GM18511 (cell line): ENCODE data around the gene ZNF611.
"Not testable (repeated sequence)": the region's sequence is repeated elsewhere in the genome, so short reads cannot be mapped to it uniquely, and the experiment has no call there.

ENCODE experiments used
- ATAC-seq: cut with Tn5 transposase; IDR thresholded peaks from one replicate; pipeline ENCODE4 v1.9.1; 2021; ENCODE audit warnings: mild to moderate bottlenecking, moderate library complexity; ENCODE audit not compliant: unreplicated experiment

The ZNF611 gene

DNA sequence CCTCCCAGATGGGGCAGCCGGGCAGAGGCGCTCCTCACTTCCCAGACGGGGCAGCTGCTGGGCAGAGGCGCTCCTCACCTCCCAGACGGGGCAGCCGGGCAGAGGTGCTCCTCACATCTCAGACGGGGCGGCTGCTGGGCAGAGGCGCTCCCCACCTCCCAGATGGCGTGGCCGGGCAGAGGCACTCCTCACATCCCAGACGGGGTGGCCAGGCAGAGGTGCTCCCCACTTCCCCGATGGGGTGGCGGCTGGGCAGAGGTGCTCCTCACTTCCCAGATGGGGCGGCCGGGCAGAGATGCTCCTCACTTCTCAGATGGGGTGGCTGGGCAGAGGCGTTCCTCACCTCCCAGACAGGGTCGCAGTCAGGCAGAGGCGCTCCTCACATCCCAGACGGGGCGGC is 14.3 kb downstream of the ZNF611 start:
- not testable (repeated sequence) for ATAC-seq

DNA sequence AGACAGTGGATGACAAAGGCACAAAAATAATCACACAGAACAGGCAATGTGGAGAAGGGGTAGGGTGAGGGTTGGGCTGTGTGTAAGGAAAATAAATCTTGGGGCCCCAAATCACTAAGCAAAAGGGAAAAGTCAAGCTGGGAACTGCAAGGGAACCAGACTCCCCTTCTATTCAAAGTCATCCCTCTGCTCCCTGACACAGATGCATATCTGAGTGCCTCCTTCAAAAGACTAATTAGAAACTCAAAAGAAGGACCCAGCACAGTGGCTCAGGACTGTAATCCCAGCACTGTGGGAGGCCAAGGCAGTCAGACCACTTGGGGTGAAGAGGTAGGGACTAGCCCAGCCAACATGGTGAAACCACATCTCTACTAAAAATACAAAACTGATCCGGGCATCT is 18.3 kb downstream of the ZNF611 start:
- no peak for ATAC-seq

DNA sequence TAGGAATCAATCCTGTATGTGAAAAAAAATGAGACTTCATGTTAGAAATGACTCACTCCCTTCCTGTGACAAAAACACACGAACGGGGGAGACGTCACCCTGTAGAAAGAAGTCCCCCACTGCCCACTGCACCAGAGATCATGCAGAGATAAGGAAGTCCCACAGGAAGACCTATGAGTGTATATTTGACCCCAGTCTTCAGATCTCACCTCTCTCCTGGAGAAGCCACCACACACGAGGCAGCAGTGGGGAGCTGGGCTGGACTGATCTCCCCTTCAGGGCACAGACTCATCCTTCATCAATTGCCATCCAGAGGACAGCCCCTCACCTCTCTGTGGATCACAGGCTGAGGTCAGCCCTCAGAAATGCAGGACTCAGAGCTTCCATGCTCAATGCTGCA is 18.9 kb downstream of the ZNF611 start:
- not testable (repeated sequence) for ATAC-seq

DNA sequence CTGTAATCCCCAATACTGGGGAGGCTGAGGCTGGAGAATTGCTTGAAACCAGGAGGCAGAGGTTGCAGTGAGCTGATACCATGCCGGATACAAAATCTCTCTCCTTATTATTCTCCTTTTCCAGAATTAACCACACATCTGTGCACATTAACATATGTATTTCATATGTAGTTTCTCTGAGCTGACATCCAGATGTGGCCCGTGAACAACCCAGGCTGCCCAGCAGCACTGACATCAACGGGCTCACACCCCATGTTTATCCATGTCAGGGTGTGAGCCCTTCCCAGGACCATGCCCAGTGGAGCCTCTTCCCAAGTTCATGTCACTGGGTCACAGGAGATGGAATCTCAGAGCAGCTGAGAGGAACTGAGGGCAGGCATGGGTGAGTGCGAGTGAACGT is 19.5 kb downstream of the ZNF611 start:
- not testable (repeated sequence) for ATAC-seq

DNA sequence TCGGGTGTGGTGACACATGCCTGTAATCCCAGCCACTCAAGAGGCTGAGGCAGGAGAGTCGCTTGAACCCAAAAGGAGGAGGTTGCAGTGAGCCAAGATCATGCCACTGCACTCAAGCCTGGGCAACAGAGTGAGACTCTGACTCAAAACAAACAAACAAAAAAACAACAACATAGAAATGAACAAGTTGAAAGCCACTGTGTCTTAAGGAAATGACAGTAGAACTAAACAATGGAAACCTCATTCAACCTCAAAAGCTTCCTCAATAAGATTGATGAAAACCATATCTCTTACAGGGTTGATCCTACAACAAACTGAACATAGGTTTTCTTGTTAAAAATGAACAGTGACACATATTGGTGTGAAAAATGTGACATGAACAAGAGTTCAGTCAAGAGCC is 21.8 kb downstream of the ZNF611 start:
- ATAC-seq = not testable (repeated sequence)

DNA sequence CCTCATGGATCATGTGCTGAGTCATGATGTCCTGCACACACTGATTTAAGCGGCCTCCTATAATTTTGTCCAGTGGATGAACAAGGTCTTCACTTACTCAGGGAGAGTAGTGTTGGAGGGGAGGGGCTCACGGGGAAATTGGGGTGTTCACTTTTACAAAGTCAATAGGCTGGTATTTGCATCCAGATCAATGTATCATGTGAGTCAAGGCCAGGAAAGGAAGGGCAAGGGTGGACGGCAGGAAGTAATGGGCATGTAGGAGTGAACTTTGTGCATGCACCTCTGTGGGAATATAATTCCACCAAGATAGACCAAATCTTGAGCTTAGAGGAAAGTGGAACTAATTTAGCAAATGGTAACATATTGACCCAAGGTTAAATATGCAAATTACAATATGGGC is 23.2 kb downstream of the ZNF611 start:
- ATAC-seq = not testable (repeated sequence)

DNA sequence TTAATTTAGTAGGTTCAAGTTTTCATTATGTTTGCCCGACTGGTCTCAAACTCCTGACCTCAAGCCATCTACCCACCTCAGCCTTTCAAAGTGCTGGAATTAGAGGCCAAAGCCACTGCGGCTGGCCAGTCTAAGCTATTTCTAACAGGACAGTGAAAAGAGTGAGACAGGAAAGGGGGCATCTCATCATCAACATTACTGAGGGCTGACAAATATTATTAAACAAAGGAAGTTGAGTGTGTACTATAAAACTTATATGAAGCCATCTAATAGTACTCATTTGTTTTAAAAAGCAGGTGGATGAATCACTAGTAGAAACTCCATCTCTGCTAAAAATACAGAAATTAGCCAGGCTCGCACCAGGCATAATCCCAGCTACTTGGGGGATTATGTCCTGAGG is 24.3 kb downstream of the ZNF611 start:
- ATAC-seq = no peak

DNA sequence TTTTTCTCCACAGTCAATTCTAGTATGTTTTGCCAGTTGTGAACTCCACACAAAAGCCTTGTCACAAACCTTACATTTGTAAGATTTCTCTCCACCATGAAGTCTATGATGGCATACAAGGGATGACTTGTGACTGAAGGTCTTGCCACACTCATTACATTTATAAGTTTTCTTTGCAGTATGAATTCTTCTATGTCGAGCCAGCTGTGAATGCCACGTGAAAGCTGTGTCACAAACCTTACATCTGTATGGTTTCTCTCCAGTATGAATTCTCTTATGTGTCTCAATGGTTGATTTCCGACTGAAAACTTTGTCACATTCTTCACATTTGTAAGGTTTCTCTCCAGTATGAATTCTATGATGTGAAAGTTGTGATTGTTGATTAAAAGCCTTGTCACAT is 29.2 kb downstream of the ZNF611 start:
- not testable (repeated sequence) for ATAC-seq

DNA sequence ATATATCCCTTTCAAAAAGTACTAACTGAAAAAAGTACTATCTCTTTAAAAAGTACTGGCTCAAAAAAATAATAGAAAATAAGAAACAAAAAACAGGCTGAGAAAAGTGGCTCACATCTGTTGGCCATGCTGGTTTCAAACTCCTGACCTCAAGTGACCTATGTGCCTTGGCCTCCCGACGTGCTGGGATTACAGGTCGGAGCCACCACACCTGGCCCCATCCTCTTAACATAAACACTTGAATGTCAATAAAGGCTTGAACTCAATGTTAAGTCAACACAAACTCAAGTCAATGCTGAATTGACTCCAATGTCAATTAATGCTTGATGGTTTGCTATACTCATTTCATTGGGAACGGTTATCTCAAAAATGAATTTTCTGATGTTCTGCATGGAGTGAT is 30.9 kb downstream of the ZNF611 start:
- ATAC-seq = no peak

DNA sequence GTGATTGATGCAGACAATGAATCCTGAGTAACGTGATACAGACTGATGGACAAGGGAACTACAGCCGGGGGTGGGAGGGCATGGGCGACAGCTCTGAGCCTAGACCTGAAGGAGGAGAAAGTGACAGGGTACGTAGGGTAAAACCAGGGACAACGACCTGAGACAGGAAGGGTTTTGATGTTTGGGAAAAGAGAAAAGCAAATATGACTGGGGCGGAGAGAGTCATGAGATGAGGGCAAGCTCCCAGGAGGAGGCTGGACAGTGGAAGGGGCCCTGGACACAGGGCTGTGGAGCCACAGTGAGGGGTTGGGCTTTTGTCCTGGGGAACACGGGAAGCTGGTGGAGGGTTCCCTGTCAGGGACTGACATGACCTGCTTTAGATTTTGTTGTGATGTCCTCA is 34.2 kb downstream of the ZNF611 start:
- no peak for ATAC-seq

DNA sequence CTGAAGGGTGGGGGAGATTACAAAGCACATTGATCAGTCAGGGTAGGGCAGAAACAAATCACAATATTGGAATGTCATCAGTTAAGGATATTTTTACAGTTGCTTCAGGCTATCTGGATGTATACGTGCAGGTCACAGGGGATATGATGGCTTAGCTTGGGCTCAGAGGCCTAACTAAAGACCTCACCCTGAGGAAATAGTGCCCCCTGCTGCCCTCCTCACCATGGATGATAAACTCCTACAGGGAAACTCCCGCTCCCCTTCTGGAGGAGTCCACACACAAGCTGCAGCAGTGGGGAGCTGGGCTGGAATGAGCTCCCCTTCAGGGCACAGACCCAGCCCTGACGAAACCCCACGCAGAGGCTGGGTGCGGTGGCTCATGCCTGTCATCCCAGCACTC is 35.3 kb downstream of the ZNF611 start:
- not testable (repeated sequence) for ATAC-seq

DNA sequence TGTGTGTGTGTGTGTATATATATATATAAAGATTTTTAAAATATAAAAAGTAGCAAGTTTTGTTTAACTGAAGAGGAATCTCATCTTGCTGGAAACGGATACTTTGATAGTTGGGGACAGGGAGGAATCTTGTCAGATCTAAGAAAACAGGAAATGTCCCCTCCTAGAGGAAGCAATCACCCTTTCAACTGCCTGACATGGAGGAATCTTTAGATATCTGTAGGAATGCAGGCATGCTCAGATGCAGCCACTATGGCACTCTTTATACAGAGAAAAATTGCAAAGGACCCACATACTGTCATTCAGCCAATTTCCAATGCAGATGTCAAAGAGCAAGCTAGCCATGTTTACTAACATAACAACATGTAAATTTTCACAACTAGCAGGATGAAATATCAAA is 38.8 kb downstream of the ZNF611 start:
- ATAC-seq = no peak

DNA sequence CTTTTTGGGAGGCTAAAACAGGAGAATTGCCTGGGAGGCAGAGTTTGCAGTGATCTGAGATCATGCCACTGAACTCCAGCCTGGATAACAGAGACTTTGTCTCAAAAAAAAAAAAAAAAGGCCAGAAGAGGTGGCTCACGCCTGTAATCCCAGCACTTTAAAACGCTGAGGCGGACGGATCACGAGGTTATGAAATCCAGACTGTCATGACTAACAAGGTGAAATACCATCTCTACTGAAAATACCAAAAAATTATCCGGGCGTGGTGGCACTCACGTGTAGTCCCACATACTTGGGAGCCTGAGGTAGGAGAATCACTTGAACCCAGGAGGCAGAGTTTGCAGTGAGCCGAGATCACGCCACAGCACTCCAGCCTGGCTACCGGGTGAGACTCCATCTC is 39.9 kb downstream of the ZNF611 start:
- no peak for ATAC-seq

DNA sequence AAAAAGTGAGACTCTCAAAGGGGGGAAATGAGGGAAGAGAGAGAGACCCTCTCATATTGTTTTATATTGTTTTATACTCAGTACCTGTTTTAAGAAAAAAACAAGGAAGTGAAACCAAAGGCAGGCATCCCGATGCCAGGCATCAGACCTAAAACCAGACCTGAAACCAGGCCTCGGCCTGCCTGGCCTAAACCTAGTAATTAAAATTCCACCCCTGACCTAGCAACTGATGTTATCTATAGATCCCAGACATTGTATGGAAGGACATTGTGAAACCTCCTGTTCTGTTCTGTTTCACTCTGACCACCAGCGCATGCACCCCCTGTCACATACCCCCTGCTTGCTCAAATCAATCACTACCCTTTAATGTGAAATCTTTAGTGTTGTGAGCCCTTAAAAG is 40.6 kb downstream of the ZNF611 start:
- ATAC-seq = not testable (repeated sequence)

DNA sequence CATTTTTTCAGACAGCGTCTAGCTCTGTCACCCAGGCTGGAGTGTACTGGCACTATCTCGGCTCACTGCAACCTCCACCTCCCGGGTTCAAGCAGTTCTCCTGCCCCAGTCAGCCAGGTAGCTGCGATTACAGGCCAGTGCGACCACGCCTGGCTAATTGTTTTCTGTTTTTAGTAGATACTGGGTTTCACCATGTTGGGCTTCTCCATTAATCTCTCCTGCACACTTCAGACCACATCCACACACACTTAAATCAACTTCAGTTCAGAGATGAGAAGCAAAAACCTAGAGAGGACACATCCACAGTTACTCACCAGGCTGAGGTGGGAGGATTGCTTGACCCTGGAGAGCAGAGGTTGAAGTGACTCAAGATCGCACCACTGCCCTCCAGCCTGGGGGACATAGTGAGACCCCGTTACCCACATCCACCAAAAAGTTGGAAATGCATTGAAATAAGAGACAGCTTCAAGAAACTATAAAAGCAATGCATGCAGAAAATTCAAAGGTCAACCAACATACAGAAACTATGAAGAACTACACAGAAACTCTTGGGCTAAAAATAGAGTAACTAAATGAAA is 42.3 kb downstream of the ZNF611 start:
- ATAC-seq = no peak

DNA sequence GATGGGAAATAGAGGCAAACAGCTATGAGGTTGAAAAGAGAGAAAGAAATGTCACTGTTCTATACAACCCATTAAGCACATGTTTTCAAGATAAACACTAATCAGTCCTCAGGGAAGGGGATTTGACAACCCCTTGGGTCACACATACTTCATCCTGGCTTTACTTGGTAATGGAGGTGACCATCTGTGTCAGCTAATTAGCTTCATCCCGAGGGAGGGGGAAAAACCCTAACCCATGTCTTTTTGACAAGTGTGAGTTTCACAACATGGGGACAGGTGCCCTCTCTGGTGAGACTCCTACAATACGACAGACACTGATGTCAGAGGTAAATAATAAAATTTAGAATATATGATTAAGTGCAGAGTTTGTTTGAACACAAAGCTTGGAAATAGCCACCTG is 43.1 kb downstream of the ZNF611 start:
- ATAC-seq = no peak

DNA sequence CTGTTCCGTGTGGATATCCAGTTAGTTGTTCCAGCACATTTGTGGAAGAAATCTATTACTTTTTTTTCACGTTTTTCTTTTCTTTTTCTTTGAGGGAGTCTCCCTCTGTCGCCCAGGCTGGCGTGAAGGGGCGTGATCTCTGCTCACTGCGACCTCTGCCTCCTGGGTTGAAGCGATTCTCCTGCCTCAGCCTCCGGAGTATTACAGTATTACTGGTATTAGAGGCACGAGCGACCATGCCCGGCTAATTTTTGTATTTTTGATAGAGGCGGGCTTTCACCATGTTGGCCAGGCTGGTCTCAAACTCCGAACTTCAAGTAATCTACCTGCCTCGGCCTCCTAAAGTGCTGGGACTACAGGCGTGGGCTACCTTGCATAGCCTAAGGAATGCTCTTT is 43.6 kb downstream of the ZNF611 start:
- ATAC-seq = no peak

DNA sequence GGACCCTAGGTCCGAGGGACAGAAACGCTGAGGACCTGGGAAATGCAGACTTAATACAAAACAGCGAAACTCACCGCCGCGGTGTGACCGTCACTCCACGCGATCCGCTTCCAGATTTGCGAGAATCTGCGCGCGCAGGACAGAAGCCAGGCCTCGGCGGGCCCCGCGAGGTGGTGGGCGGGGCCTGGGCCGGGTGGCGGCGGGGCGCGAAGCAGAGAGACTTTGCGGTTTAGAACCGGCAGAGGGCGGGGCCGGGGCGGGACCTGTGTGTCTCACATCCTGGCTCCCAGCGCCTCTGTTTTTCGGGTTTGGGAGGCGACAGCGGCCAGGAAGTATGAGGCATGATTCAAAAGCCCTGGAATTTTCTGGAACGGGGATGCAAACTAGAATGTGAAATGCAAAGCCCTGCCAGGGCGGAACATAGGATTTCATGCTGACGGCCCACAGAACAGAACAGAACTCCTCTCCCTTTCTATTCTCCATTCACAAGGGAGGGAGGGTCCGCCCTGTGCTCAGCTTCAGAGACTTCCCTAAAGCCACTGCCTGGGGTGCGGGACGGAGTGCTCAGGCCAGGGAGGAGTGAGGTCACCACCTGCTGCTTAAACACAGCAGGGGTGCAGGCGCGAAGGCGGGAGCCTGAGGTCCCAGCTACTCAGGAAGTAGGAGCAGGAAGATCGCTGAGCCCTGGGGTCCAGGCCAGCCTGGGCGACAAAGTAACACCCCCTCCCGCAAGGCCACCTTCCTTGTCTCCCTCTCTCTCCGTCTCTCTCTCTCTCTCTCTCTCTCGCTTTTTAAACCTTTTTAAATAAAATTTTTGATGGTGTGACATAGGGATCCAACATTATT is 44.3 kb downstream of the ZNF611 start:
- ATAC-seq = peak; percentile 92

DNA sequence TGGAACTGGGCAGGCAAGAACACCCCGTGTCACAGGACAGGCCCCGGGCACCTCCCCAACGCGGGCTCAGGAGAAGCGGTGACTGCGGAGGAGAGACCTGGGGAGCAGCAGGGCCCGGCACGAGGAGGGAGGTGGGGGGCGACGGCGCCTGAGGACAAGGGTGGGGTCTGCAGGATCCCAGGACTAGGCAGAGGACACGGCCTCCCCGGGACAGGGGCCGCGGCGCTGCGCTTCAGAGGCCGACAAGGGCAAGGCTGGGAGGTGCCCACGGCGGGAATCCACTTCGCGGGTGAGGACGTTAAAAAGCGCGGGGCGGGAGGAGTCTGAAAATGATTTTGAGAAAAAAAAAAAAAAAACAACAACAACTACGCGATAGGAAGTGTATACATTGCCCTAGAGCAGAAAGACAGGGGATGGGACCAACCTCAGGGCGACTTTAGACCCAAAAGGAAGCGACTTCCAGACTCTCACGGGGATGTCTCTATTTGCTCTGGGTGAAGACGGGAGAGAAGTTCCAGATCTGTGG is 44.9 kb downstream of the ZNF611 start:
- peak; percentile 48 for ATAC-seq

DNA sequence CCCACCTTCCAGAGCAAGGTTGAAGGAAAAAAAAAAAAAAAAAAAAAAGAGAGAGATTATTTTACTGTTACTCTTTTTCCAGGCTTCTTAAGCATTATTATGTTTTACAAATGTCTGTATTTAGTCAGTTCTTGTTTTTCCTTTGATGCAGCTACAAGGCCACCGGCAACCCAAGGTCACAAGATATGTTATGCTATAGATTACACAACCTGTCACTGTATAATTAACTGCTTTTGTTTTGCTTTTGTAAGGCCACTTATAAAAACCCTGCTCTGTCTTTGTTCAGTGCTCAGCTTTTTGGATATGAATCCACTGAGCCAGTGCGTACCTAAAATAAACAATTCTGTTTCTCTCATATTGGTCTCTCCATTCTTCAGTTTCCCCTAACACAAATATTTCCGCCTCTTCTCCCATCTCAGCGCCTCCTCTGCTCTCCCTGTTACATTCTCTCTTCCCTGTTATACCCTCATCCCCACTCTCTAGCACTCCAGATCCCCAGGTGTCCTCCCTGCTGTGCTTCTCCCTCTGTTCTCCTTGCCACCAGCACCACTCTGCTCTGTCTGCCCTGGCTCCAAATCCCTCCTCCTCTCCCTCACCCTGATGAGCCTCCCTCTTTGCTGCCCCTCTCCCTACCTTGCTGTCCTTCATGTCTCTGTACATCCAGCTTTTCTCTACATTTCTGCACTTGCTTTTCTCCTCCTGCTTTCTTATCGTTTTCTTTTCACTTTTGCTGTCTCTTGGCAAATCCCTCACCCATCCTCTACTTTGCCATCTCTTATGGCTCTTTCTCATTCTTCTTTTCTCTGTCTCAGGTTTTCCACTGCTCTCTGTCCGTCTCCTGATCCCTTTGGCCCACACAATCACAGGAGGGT is 45.7 kb downstream of the ZNF611 start:
- not testable (repeated sequence) for ATAC-seq

DNA sequence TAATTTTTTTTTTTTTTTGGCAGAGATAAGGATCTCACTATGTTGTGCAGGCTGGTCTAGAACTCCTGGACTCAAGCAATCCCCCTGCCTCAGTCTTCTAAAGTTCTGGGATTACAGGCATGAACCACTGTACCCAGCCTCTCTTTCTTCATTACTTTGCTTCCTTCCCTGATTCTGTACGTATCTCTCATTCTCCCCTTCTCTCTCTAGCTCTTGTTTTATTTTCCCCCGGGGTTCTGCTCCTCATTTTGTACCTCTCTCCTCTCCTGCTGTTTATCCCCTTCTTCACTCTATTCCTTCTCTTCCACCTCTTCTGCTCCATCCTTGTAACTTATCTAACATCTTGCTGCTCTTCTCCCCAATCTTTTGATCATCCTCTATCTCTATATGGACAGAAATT is 46.5 kb downstream of the ZNF611 start:
- ATAC-seq = no peak
